GM10847 (cell line): ENCODE results near the gene LHX5.

Experiments
- POLR2A ChIP-seq: IDR thresholded peaks from 2 replicates; pipeline ENCODE4 v1.6.1; 2011; ENCODE audit not compliant: insufficient read length; ENCODE audit errors: extremely low read depth

The LHX5 gene

DNA sequence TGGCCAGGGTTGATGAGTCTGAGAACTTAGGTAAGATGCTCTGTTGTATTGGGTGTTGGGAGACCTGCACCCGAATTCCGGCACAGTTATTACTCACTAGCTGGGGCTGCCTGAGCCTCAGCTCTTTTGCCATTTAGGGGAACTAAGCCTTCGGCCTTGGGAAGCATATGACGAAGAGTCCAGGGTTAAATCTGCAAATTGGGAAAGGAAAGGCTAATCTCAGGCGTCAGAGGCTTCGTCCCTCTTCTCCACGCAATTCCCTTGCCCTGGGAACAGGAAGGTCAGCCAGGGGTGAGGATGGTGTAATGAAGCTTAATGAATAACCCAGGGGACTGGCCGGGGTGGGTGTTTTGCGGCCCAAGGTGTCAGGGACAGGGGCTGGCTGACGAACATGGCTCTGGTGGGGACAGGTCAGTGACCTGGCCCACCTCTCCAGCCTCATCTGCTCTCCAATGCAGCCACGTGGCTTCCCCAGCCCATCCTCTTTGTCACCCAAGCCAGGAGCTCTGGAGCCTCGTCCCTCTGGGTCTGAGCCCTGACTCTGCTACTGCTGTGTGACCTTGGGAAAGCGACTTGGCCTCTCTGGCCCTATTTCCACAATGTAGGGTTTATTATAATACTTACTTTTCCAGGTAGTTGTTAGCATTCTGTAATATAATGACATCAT lies 53.3 kb downstream of the LHX5 start:
- no peak for TF ChIP-seq POLR2A

DNA sequence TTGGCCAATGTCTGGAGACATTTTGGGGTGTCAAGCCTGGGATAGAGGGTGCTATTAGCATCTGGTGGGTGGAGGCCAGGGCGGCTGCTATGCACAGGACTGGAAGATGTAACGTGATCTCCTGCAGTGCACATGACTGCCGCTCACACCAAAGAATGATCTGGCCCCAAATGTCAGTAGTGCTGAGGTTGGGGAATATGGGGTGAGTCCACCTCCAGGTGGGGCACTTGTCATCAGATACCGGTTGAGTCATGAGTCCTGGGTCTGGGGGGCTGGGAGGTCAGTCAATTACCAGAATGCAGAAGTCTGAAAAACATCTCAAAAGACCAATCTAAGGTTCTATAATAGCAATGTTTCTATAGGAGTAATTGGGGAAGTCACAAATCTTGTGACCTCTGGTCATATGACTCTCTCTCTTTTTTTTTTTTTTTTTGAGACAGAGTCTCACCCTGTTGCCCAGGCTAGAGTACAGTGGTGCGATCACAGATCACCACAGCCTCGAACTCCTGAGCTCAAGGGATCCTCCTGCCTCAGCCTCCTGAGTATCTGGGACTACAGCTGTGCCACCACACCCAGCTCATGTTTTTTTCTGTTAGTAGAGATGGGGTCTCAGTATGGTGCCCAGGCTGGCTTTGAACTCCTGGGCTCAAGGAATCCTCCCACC lies 55.4 kb downstream of the LHX5 start:
- no peak for TF ChIP-seq POLR2A

DNA sequence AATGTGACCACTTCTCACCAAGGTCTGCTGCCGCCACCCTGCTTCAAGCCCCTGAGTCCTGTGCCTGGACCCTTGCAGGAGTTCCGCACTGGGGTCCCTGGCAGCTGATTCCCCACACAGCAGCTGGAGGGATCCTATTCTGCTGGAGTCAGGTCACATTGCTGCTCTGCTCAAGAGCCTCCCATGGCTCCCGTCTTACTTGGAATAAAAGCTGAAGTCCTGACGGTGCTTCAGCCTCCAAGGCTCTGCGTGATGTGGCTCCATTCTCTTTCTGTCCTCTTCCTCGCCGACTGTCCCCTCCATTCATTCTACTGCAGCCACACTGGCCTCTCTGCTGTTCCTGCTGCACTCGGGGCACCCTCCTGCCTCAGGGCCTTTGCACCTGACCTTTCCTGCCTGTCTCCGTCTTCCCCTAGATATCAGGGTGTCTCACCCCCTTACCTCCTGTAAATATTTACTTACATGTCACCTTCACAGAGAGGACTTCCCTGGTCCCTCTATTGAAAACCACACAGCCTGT lies 57.1 kb downstream of the LHX5 start:
- TF ChIP-seq POLR2A: no peak

DNA sequence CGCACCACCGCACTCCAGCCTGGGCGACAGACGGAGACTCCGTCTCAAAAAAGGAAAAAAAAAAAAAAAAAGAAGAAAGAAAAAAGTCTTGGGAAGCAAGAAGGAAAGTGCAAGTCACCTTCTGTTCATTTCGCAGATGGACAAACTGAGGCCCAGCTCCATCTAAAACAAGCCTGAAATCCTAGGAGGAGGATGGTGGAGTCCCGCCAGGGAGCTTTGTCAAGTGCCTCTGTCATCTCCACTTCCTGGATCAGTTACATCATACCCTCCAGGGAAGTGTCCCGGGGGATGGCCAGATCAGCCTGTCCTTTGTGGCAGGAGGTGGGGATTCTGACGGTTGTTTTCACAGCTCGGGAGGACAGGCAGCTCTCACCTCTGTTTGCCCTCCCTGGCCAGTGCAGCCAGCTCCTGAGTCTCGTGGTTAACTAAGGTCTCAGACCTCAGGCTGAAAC lies 58.2 kb downstream of the LHX5 start:
- no peak for TF ChIP-seq POLR2A
